ENCODE measurements around the gene TMEM156.

DNA sequence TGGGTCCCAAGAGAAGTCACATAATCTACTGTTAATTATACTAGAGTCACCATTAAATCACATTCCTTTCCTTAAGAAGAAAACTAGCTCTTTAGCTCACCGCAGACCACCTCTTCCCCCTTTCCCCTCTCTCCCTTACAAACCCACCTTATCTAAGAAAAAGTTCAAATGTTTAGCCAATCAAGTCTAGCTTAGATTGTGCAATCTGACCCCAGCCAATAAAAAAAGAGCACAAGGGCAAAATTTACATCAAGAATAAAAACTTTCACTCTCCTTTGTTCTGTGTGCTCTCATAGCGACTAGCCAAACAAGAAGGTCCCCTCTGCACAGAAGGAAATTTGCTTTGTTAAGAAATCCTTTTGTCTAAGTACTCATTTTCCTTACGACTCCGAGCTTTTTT lies 76.3 kb downstream of the TMEM156 start:
- TF ChIP-seq, protein P1, sequence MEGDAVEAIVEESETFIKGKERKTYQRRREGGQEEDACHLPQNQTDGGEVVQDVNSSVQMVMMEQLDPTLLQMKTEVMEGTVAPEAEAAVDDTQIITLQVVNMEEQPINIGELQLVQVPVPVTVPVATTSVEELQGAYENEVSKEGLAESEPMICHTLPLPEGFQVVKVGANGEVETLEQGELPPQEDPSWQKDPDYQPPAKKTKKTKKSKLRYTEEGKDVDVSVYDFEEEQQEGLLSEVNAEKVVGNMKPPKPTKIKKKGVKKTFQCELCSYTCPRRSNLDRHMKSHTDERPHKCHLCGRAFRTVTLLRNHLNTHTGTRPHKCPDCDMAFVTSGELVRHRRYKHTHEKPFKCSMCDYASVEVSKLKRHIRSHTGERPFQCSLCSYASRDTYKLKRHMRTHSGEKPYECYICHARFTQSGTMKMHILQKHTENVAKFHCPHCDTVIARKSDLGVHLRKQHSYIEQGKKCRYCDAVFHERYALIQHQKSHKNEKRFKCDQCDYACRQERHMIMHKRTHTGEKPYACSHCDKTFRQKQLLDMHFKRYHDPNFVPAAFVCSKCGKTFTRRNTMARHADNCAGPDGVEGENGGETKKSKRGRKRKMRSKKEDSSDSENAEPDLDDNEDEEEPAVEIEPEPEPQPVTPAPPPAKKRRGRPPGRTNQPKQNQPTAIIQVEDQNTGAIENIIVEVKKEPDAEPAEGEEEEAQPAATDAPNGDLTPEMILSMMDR (IDR thresholded peaks at IDR 0.05), result no peak
- TF ChIP-seq POLR2A (IDR thresholded peaks at IDR 0.05), result no peak

Measured in esophagus squamous epithelium (tissue), 4 donors.